Cardiac septum (tissue), 1 donor: Measurements from ENCODE around the gene RFX8. TPM values are rescaled to one million over a fixed set of nuclear protein-coding genes. Genes with fewer than 3 reads are reported as not detected.

Experiments
- DNase-seq: peaks from one replicate; pipeline ENCODE4 v3.0.0-alpha.2; 2020; ENCODE audit warnings: low spot score
- intact Hi-C: fragments of 100-400 bp; cut with DNase I; formaldehyde crosslinking; loops from one replicate; pipeline ENCODE4 v1.14.0; 2022
- total RNA-seq: library from RNA; stranded (reverse); fragmentation: NEBNext Ultra II Directional; extraction: Animal tissue kit (Norgen Biotek cat#: 25700); gene quantifications from one replicate; pipeline ENCODE4 v1.2.1, GENCODE V29; 2021
- donor health status: DM: no; HTN: no; CAD: no.

The RFX8 gene
- total RNA-seq, 1 donor from 2014 or later: not detected

- DNase-seq: no peak
- intact Hi-C loops: loop anchor here (1.0 to 10.0 kb wide), 3 partner anchors 74 to 412 kb away; no protein-coding TSS in a partner anchor
Observed at GRCh38 chr2:101419096-101419663, 55.7 kb downstream of the RFX8 start.

- intact Hi-C loops: loop anchor here (1.0 to 10.0 kb wide), 3 partner anchors 74 to 413 kb away; no protein-coding TSS in a partner anchor
- DNase-seq: no peak
Observed at GRCh38 chr2:101418460-101419095, 56.3 kb downstream of the RFX8 start.

GRCh38 chr2:101416609-101417008 lies 58.3 kb downstream of the RFX8 start:
- intact Hi-C loops: loop anchor here (10.0 kb wide), 1 partner anchor 72 kb away; no protein-coding TSS in a partner anchor
- no peak for DNase-seq

GRCh38 chr2:101415884-101416283 lies 59.0 kb downstream of the RFX8 start:
- DNase-seq: no peak
- intact Hi-C loops: loop anchor here (10.0 kb wide), 1 partner anchor 71 kb away; no protein-coding TSS in a partner anchor

GRCh38 chr2:101415220-101415619 lies 59.7 kb downstream of the RFX8 start:
- intact Hi-C loops: loop anchor here (10.0 kb wide), 1 partner anchor 70 kb away; no protein-coding TSS in a partner anchor
- DNase-seq: no peak

GRCh38 chr2:101412092-101412694 lies 62.7 kb downstream of the RFX8 start:
- intact Hi-C loops: loop anchor here (10.0 kb wide), 1 partner anchor 67 kb away; no protein-coding TSS in a partner anchor
- DNase-seq: no peak

- intact Hi-C loops: loop anchor here (10.0 kb wide), 1 partner anchor 66 kb away; no protein-coding TSS in a partner anchor
- no peak for DNase-seq
Observed at GRCh38 chr2:101410746-101411145, 64.2 kb downstream of the RFX8 start.

GRCh38 chr2:101410114-101410513 lies 64.8 kb downstream of the RFX8 start:
- intact Hi-C loops: loop anchor here (10.0 kb wide), 1 partner anchor 65 kb away; no protein-coding TSS in a partner anchor
- no peak for DNase-seq

GRCh38 chr2:101409699-101410098 lies 65.2 kb downstream of the RFX8 start:
- intact Hi-C loops: loop anchor here (10.0 kb wide), 1 partner anchor 65 kb away; no protein-coding TSS in a partner anchor
- DNase-seq: no peak

GRCh38 chr2:101408925-101409324 lies 66.0 kb downstream of the RFX8 start:
- DNase-seq: no peak
- intact Hi-C loops: no loop called here

GRCh38 chr2:101405351-101405899 lies 69.5 kb downstream of the RFX8 start:
- intact Hi-C loops: no loop called here

GRCh38 chr2:101403745-101404144 lies 71.2 kb downstream of the RFX8 start:
- intact Hi-C loops: no loop called here
- DNase-seq: no peak

More at GRCh38 chr2:101405351-101405899, 69.5 kb downstream of the RFX8 start:
- no peak for DNase-seq

- intact Hi-C loops: no loop called here
Observed at GRCh38 chr2:101402630-101403029, 72.3 kb downstream of the RFX8 start.

GRCh38 chr2:101401906-101402305 lies 73.0 kb downstream of the RFX8 start:
- intact Hi-C loops: no loop called here
- DNase-seq: no peak

More at GRCh38 chr2:101402630-101403029, 72.3 kb downstream of the RFX8 start:
- DNase-seq: no peak

- intact Hi-C loops: no loop called here
- no peak for DNase-seq
Observed at GRCh38 chr2:101401326-101401665, 73.6 kb downstream of the RFX8 start.

GRCh38 chr2:101400506-101401325 lies 74.2 kb downstream of the RFX8 start:
- DNase-seq: no peak
- intact Hi-C loops: no loop called here

GRCh38 chr2:101400048-101400447 lies 74.9 kb downstream of the RFX8 start:
- intact Hi-C loops: no loop called here
- no peak for DNase-seq

GRCh38 chr2:101399021-101399799 lies 75.7 kb downstream of the RFX8 start:
- intact Hi-C loops: no loop called here
- DNase-seq: no peak
